ENCODE measurements around the gene KCNIP3. TPM values are rescaled to one million over a fixed set of nuclear protein-coding genes. Genes with fewer than 3 reads are reported as not detected.
"Not testable (repeated sequence)": the region's sequence is repeated elsewhere in the genome, so short reads cannot be mapped to it uniquely, and the experiment has no call there.

The KCNIP3 gene
- total RNA-seq, 1 donor from 2014 or later: 3.0 TPM

GRCh38 chr2:95354469-95354901, 57.3 kb downstream of the KCNIP3 start:
- Histone ChIP-seq H3K4me3 (no peak overlapping the region), H3K4me1 (no peaks in the 10 kb centered on the region), H3K27ac (no peak overlapping the region), H3K9me3 (no peaks in the 10 kb centered on the region), H3K36me3 (no peaks in the 10 kb centered on the region), H3K27me3 (no peaks in the 10 kb centered on the region)
- no peak for ATAC-seq
- DNase-seq: no peak
- no peak for TF ChIP-seq CTCF (IDR thresholded peaks at IDR 0.05)
- intact Hi-C loops (cut with DNase I): no loop called here

- ATAC-seq (no peak), DNase-seq (peak; percentile 44)
- intact Hi-C loops (cut with DNase I): no loop called here
- Histone ChIP-seq H3K36me3 (no peaks in the 10 kb centered on the region), H3K27me3 (no peaks in the 10 kb centered on the region), H3K4me3 (no peak overlapping the region), H3K27ac (no peak overlapping the region), H3K9me3 (no peaks in the 10 kb centered on the region), H3K4me1 (no peaks in the 10 kb centered on the region)
- TF ChIP-seq CTCF (IDR thresholded peaks at IDR 0.05): no peak
Measured at GRCh38 chr2:95354925-95355324, 57.8 kb downstream of the KCNIP3 start.

- H3K36me3 ChIP-seq; H3K27me3 ChIP-seq; H3K27ac ChIP-seq; H3K4me1 ChIP-seq; DNase-seq; H3K4me3 ChIP-seq; intact Hi-C loops (cut with DNase I); ATAC-seq; H3K9me3 ChIP-seq: not testable (repeated sequence)
Measured at GRCh38 chr2:95355486-95355885, 58.3 kb downstream of the KCNIP3 start.

GRCh38 chr2:95356821-95357700, 59.9 kb downstream of the KCNIP3 start:
- H3K4me1 ChIP-seq: no peaks in the 10 kb centered on the region
- no peaks in the 10 kb centered on the region for H3K36me3 ChIP-seq
- intact Hi-C loops (cut with DNase I): no loop called here
- TF ChIP-seq CTCF (IDR thresholded peaks at IDR 0.05): no peak
- no peaks in the 10 kb centered on the region for H3K27me3 ChIP-seq
- DNase-seq (no peak), ATAC-seq (no peak)
- H3K4me3 ChIP-seq: no peak overlapping the region
- no peak overlapping the region for H3K27ac ChIP-seq
- no peaks in the 10 kb centered on the region for H3K9me3 ChIP-seq

GRCh38 chr2:95357717-95358280, 60.7 kb downstream of the KCNIP3 start:
- H3K36me3 ChIP-seq: no peaks in the 10 kb centered on the region
- ATAC-seq (no peak), DNase-seq (peak; percentile 30)
- TF ChIP-seq CTCF (IDR thresholded peaks at IDR 0.05): no peak
- intact Hi-C loops (cut with DNase I): no loop called here
- H3K9me3 ChIP-seq: no peaks in the 10 kb centered on the region
- no peaks in the 10 kb centered on the region for H3K27me3 ChIP-seq
- no peak overlapping the region for H3K4me3 ChIP-seq
- H3K4me1 ChIP-seq: no peaks in the 10 kb centered on the region
- no peak overlapping the region for H3K27ac ChIP-seq

- no peaks in the 10 kb centered on the region for H3K36me3 ChIP-seq
- no peaks in the 10 kb centered on the region for H3K27me3 ChIP-seq
- no peaks in the 10 kb centered on the region for H3K4me1 ChIP-seq
- intact Hi-C loops (cut with DNase I): no loop called here
- TF ChIP-seq CTCF (IDR thresholded peaks at IDR 0.05): no peak
- H3K27ac ChIP-seq: no peak overlapping the region
- ATAC-seq: no peak
- DNase-seq: no peak
- H3K4me3 ChIP-seq: no peak overlapping the region
- H3K9me3 ChIP-seq: no peaks in the 10 kb centered on the region
Measured at GRCh38 chr2:95359031-95359430, 61.9 kb downstream of the KCNIP3 start.
